ENCODE data around the gene OSBPL7. TPM values are rescaled to one million over a fixed set of nuclear protein-coding genes. Genes with fewer than 3 reads are reported as not detected.
A peak's percentile ranks its signal among the peaks of the same experiment; 100 is the strongest.

The OSBPL7 gene
- total and polyA plus RNA-seq, 2 of the 8 experiments (the other 6 are each of a cell fraction or from before 2014, with no cell fraction given): 7.2 to 8.9 TPM

GRCh38 chr17:47850692-47851573, 29.3 kb upstream of the OSBPL7 start, which contains the start of gene SP6 (continued):
- TF ChIP-seq SP1 (IDR thresholded peaks at IDR 0.05; ENCODE audit: low read depth, low read length) (0 out of 2 replicates have a peak, but pooled peaks have one; percentile 21), RBBP5 (IDR thresholded peaks at IDR 0.05; ENCODE audit: borderline replicate concordance, low read depth, low read length) (peak; percentile 30; the same call in 1 of the 2 replicates), YY1 (IDR thresholded peaks at IDR 0.05; ENCODE audit: low read depth, low read length) (no peak), NRF1 (IDR thresholded peaks at IDR 0.05; ENCODE audit: low read depth, low read length) (no peak), ASH2L (IDR thresholded peaks at IDR 0.05; ENCODE audit: low read length) (peak; percentile 43), PHF8 (conservative IDR thresholded peaks at IDR 0.05; ENCODE audit: low read depth, low read length) (no peak), E2F6 (IDR thresholded peaks at IDR 0.05) (peak; percentile 54; the same call in 1 of the 2 replicates), CTCF (IDR thresholded peaks at IDR 0.05; ENCODE audit: control extremely low read depth in 1 of 3, insufficient read depth in 1 of 3, low read depth in 1 of 3, low read length in 3 of 3) (peak in 1 of 3 experiments; percentile 28; a peak in 2 of 4 replicates), TEAD4 (IDR thresholded peaks at IDR 0.05; ENCODE audit: low read depth, low read length) (no peak), TCF12 (IDR thresholded peaks at IDR 0.05; ENCODE audit: low read depth, low read length) (no peak), RFX5 (IDR thresholded peaks at IDR 0.05; ENCODE audit: borderline replicate concordance, low read depth, low read length) (no peak), ZNF274 (IDR thresholded peaks at IDR 0.05; ENCODE audit: borderline replicate concordance, extremely low read depth, low read length) (no peak), CEBPB (IDR thresholded peaks at IDR 0.05; ENCODE audit: low read depth, low read length) (no peak), EP300 (IDR thresholded peaks at IDR 0.05; ENCODE audit: borderline replicate concordance in 1 of 2, low read depth in 2 of 2, low read length in 2 of 2) (no peak), SIN3A (conservative IDR thresholded peaks at IDR 0.05 in 1 of 2, IDR thresholded peaks at IDR 0.05 in 1 of 2; ENCODE audit: low read depth in 1 of 2, low read length in 2 of 2) (peak in 1 of 2 experiments; percentile 66; a peak in 1 of 4 replicates), RXRA (IDR thresholded peaks at IDR 0.05; ENCODE audit: insufficient read depth, low read depth, low read length) (no peak), KDM4A (IDR thresholded peaks at IDR 0.05; ENCODE audit: low read depth, low read length, severe bottlenecking) (peak; percentile 67), CHD2 (IDR thresholded peaks at IDR 0.05; ENCODE audit: low read length) (no peak), BRCA1 (IDR thresholded peaks at IDR 0.05; ENCODE audit: low read depth, low read length) (no peak), RAD21 (IDR thresholded peaks at IDR 0.05 in 1 of 2, conservative IDR thresholded peaks at IDR 0.05 in 1 of 2; ENCODE audit: low read depth in 2 of 2, low read length in 2 of 2) (no peak)
